ENCODE data around the gene SLCO2B1.
A peak's percentile ranks its signal among the peaks of the same experiment; 100 is the strongest.

Gene SLCO2B1

DNA sequence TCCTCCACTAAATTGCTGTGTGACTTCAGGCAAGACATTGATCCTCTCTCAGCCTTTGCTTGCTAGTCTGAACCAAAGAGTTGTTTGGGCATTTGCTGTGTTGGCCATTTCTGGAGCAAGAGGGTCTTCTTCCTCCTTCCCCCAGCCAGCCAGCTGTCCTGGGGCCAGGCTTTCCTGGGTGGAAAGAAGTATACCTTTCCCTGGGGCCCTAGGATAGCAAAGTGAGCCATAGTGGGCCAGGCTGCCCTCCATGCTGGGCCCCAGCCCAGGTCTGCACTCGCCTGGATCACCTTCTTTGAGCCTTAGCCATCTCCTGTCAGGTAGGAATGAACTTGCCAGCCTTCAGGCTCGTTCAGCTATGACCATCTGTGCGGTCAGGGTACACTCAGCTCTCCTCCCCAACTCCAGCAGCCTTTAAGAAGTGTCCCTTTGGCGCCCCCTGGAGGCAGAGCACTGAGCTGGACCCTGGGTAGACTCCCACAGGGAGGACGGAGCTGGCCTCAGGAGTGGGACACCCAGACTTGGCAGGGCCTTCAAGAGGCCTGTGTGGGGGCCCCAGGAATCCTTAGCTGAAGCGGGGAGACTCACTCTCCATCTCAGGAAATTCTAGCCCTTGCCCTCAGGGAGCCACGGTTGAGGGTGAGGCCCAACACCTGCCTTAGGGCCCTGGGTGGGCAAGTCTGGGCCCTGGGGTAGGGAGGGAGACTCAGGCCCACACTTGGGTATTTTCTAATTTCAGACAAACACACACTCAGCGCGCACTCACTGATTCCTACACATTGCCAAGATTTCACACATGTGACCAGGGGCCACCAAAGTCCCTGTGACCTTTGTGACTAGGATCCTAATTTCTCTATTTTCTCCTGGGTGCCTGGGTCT lies 54.0 kb downstream of the SLCO2B1 start:
- FAIRE-seq, result peak; percentile 68
- DNase-seq (ENCODE audit: extremely low spot score, insufficient read length, low read depth), result peak; percentile 78

DNA sequence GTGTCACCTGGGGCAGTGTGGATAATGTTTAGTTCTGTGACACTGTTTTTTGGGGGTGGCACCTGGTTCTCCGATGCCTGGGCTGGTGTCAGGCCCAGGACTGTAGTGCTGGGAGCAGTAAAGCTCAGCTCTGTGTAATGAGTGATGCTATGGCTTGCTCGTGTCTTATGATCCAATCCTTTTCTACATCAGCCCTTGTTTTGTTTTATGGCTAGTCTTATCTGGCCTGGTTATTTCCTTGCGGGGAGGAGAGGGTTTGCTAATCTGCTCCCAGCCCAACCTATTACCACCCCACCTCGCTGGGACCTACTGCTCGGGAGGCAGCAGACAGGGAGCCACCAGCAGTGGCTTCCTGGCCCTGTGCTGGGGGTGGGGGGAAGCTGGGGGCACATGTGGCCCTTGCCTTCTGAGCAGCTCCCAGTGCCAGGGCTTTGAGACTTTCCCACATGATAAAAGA lies 54.7 kb downstream of the SLCO2B1 start:
- DNase-seq (ENCODE audit: extremely low spot score, insufficient read length, low read depth) (no peak), FAIRE-seq (no peak)

- DNase-seq (ENCODE audit: extremely low spot score, insufficient read length, low read depth) (no peak), FAIRE-seq (no peak)
Observed at GRCh38 chr11:75208446-75208845, 57.5 kb downstream of the SLCO2B1 start.

DNA sequence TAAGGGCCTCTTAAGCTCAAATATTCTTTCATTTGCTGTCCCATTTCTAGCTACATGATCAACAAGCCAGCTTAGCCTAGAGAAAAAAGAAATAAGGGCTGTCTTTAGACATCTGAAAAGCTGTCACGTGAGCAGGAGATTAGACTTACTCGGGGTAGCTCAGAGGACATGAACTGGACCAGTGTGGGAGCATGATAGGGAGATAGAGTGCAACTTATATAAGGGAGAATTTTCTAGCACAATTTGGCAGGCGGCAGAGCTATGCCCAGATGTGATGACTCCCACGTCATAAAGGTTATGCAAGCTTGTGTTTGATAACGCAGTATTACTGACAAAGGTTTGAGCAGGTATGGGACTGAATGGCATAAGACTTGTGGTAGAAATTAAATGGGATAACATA lies 61.5 kb downstream of the SLCO2B1 start:
- FAIRE-seq (no peak), DNase-seq (ENCODE audit: extremely low spot score, insufficient read length, low read depth) (no peak)

- FAIRE-seq, result no peak
- DNase-seq (ENCODE audit: extremely low spot score, insufficient read length, low read depth), result peak; percentile 28
Observed at GRCh38 chr11:75214411-75214821, 63.5 kb downstream of the SLCO2B1 start.

DNA sequence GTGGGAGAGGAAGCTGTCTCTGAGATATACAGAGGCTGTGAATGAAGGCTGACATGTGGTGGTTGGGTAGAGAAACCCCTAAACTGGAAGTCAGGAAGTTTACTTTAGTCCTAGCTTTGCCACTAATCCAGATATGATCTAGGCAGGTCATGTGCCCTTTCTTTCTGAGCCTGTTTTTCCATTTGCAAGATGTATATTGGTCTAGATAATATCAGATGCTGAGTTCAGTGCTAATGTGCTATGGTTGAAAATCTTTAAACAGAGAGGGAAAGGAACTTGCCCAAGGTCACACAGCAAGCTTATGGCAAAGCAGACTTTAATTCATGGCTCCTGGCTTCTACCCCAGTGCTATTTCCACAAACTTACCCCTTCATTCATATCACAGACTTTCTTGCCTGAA lies 63.9 kb downstream of the SLCO2B1 start:
- DNase-seq (ENCODE audit: extremely low spot score, insufficient read length, low read depth) (no peak), FAIRE-seq (no peak)

DNA sequence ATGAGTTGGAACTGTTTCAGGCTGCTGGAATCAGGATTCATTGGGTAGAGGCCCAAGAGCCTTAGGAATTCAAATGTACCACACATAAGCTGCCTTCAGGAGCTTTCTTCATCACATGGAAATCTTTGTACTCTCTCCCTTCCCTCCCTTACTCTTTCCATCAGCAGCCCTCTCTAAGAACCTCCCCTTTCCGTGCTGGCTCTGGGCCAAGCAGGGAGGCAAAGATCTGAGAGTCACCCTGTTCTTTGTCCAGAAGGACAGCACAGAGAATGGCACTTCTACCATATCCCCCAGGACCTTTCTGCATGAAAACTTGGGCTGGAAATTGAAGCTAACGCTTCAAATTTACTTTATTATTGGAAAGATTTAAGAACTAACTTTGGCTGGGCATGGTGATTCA lies 69.0 kb downstream of the SLCO2B1 start:
- FAIRE-seq (no peak), DNase-seq (ENCODE audit: extremely low spot score, insufficient read length, low read depth) (no peak)

- FAIRE-seq, result no peak
- DNase-seq (ENCODE audit: extremely low spot score, insufficient read length, low read depth), result no peak
Observed at GRCh38 chr11:75223954-75224643, 73.2 kb downstream of the SLCO2B1 start.

DNA sequence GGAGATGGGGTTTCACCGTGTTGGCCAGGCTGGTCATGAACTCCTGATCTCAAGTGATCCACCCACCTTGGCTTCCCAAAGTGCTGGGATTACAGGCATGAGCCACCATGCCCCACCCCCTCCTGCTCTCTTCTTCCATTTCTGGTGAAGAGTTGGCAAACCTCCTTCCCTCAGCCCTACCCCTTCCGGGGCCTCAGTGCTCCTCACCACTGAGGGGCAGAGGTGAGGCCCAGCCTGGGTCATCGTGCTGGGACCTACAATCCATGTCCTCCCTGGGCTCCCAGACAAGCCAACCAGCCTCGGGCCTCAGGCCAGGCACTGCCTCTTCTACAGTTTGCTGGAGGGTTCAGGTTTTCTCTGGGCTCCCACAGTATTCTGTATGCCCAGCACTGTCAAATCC lies 74.9 kb downstream of the SLCO2B1 start:
- FAIRE-seq, result no peak
- DNase-seq (ENCODE audit: extremely low spot score, insufficient read length, low read depth), result no peak

- no peak for FAIRE-seq
- no peak for DNase-seq (ENCODE audit: extremely low spot score, insufficient read length, low read depth)
Observed at GRCh38 chr11:75229466-75229865, 78.6 kb downstream of the SLCO2B1 start.

- FAIRE-seq (no peak), DNase-seq (ENCODE audit: extremely low spot score, insufficient read length, low read depth) (no peak)
Observed at GRCh38 chr11:75230621-75231020, 79.7 kb downstream of the SLCO2B1 start.

- FAIRE-seq (no peak), DNase-seq (ENCODE audit: extremely low spot score, insufficient read length, low read depth) (no peak)
Observed at GRCh38 chr11:75233754-75234172, 82.9 kb downstream of the SLCO2B1 start.

DNA sequence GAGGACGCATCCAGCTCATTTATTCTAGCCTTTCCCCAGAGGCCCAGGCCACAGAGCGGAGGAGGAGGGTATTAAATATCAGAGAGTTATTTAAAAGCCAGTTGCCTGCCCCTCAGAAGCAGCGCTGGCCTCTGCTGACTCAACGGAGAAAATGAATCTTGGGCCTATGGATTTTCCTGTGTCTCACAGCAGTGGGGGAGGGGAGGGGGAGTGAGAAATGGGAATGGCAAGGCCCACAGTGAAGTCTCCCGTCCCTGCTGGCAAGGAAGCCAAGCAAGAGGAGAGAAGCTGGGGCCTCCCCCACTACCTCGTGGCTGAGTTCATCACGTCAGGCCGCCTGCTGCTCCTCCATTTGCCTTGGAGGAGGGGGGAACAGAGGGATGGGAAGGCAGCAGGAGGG lies 85.2 kb downstream of the SLCO2B1 start:
- DNase-seq (ENCODE audit: extremely low spot score, insufficient read length, low read depth) (no peak), FAIRE-seq (no peak)

GRCh38 chr11:75237050-75237449 lies 86.1 kb downstream of the SLCO2B1 start:
- DNase-seq (ENCODE audit: extremely low spot score, insufficient read length, low read depth) (no peak), FAIRE-seq (no peak)

GRCh38 chr11:75238595-75239440 lies 87.9 kb downstream of the SLCO2B1 start:
- DNase-seq (ENCODE audit: extremely low spot score, insufficient read length, low read depth) (no peak), FAIRE-seq (no peak)

DNA sequence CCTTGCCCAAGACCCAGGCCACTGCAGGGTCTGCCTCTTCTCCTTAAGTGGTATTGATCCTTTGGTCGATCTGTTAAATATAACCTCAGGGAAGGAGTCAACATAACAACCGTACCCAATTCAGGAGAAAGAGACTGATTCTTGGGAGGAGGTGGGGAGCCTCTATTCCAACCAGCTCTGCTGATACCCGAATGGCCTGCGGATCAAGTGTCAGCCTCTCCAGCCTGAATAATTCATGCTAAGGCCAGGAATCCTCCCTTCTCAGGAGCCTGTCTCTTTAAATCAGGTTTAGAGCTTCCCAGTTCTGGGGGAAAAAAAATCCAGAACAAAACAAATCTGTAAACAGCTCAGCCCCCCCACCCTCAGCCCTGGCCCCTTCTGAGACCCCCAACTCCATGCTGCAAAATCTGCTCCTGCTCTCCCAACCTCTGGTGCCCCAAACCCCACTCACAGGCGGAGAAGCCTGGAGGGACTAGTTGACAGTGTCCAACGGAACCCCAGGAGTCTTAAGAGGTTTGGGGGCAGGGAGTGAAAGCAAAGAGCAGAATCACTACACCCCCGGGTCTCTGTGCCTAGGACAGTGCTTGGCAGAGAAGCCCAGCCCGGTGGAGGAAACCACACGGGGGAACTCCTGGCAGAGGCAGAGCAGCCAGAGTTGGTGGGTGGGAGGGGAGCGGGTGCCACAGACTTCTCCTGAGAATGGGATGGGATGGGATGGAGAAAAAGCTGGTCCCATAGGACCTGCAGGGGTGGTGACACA lies 88.8 kb downstream of the SLCO2B1 start:
- FAIRE-seq (no peak), DNase-seq (ENCODE audit: extremely low spot score, insufficient read length, low read depth) (no peak)

GRCh38 chr11:75240311-75241035 lies 89.6 kb downstream of the SLCO2B1 start, which contains the start of gene TPBGL:
TSS of gene TPBGL (plus strand) at chr11:75240774. CDS start at chr11:75241050, 276 bp downstream.
- FAIRE-seq (no peak), DNase-seq (ENCODE audit: extremely low spot score, insufficient read length, low read depth) (no peak)

DNA sequence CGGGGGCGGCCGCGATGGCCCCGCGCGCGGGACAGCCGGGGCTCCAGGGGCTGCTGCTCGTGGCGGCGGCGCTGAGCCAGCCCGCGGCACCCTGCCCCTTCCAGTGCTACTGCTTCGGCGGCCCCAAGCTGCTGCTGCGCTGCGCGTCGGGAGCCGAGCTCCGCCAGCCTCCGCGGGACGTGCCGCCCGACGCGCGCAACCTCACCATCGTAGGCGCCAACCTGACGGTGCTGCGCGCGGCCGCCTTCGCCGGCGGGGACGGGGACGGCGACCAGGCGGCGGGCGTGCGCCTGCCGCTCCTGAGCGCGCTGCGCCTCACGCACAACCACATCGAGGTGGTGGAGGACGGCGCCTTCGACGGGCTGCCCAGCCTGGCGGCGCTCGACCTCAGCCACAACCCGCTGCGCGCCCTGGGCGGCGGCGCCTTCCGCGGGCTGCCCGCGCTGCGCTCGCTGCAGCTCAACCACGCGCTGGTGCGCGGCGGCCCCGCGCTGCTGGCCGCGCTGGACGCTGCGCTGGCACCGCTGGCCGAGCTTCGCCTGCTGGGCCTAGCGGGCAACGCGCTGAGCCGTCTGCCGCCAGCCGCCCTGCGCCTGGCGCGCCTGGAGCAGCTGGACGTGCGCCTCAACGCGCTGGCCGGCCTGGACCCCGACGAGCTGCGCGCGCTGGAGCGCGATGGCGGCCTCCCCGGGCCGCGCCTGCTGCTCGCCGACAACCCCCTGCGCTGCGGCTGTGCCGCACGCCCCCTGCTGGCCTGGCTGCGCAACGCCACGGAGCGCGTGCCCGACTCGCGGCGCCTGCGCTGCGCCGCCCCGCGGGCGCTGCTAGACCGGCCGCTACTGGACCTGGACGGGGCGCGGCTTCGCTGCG lies 90.4 kb downstream of the SLCO2B1 start:
- DNase-seq (ENCODE audit: extremely low spot score, insufficient read length, low read depth) (peak; percentile 81), FAIRE-seq (peak; percentile 77)

Measured in GM18507 (cell line).